Caco-2 (cell line): Measurements from ENCODE around the gene TAF5L. TPM values are rescaled to one million over a fixed set of nuclear protein-coding genes. Genes with fewer than 3 reads are reported as not detected.

Experiments
- BruUV-seq: library from RNA; stranded (reverse); fragments of 400-500 nt; replicated peaks from 2 replicates; lab custom pipeline; 2021; lab: Mats Ljungman, UMichigan
- CTCF ChIA-PET: fragments of 300-600 bp; sonication (Branson Sonifier 250); formaldehyde crosslinking; loops from one replicate; lab custom pipeline; 2022; ENCODE audit warnings: antibody characterized with exemption; lab: Charles Lee
- POLR2A ChIA-PET: fragments of 300-600 bp; sonication (Branson Sonifier 250); formaldehyde crosslinking; loops from one replicate; lab custom pipeline; 2022; ENCODE audit warnings: antibody characterized with exemption; lab: Charles Lee
- DNase-seq, 2 experiments: peaks; one replicate each; pipeline versions ENCODE4 v3.0.0 to v3.0.0-alpha.2; 2020 to 2022
- H3K27me3 ChIP-seq: replicated peaks from 2 replicates; pipeline ENCODE4 v1.6.0; 2011; ENCODE audit warnings: low read length; ENCODE audit not compliant: control insufficient read depth, insufficient read depth
- H3K36me3 ChIP-seq: 2 replicates; pipeline ENCODE4 v1.5.1; 2011; ENCODE audit warnings: low read length; ENCODE audit not compliant: control insufficient read depth, insufficient read depth
- H3K4me1 ChIP-seq: fragments of 250-450 bp; sonication (Bioruptor Pico); 2 replicates; pipeline ENCODE4 v1.5.1; 2020; ENCODE audit warnings: mild to moderate bottlenecking
- H3K4me3 ChIP-seq: 2 replicates; pipeline ENCODE4 v1.5.1; 2011; ENCODE audit warnings: low read depth, mild to moderate bottlenecking, control low read depth, low read length
- H3K9me3 ChIP-seq: fragments of 250-450 bp; sonication (Bioruptor Pico); 2 replicates; pipeline ENCODE4 v1.5.1; 2020; ENCODE audit warnings: mild to moderate bottlenecking, moderate library complexity
- H3K27ac Mint-ChIP-seq: one replicate; pipeline ENCODE4 v1.8.0; 2022; ENCODE audit warnings: mixed read lengths; ENCODE audit not compliant: unreplicated experiment
- H3K27me3 Mint-ChIP-seq: one replicate; pipeline ENCODE4 v1.8.0; 2022; ENCODE audit warnings: mixed read lengths; ENCODE audit not compliant: insufficient read depth, unreplicated experiment
- H3K36me3 Mint-ChIP-seq: one replicate; pipeline ENCODE4 v1.8.0; 2022; ENCODE audit warnings: mild to moderate bottlenecking, mixed read lengths; ENCODE audit not compliant: insufficient read depth, unreplicated experiment
- H3K4me1 Mint-ChIP-seq: one replicate; pipeline ENCODE4 v1.8.0; 2022; ENCODE audit warnings: low read depth, mixed read lengths; ENCODE audit not compliant: unreplicated experiment
- H3K4me3 Mint-ChIP-seq: one replicate; pipeline ENCODE4 v1.8.0; 2022; ENCODE audit warnings: mild to moderate bottlenecking, moderate library complexity, mixed read lengths; ENCODE audit not compliant: unreplicated experiment
- H3K9me3 Mint-ChIP-seq: one replicate; pipeline ENCODE4 v1.8.0; 2022; ENCODE audit warnings: mixed read lengths; ENCODE audit not compliant: unreplicated experiment
- intact Hi-C: fragments of 100-400 bp; cut with micrococcal nuclease; formaldehyde crosslinking; loops from one replicate; pipeline ENCODE4 v1.10.0; 2022; ENCODE audit not compliant: unreplicated experiment
- total RNA-seq: library from RNA; stranded (reverse); gene quantifications from 2 replicates; pipeline ENCODE4 v1.2.3, GENCODE V29; 2022
- TF ChIP-seq, protein P1 (sequence below), 2 experiments: fragments of 200-600 bp in 1 of 2; IDR thresholded peaks; 1 replicate in 1 of 2; 2 replicates in 1 of 2; pipeline versions ENCODE4 v1.5.1 to v1.8.0; 2011 to 2022; ENCODE audit warnings: antibody characterized with exemption in 1 of 2, control low read depth in 1 of 2, inconsistent platforms in 1 of 2, low read depth in 1 of 2, low read length in 1 of 2, mild to moderate bottlenecking in 1 of 2, moderate library complexity in 1 of 2; ENCODE audit not compliant: insufficient read depth in 1 of 2, severe bottlenecking in 1 of 2, unreplicated experiment in 1 of 2

Gene TAF5L
- total RNA-seq, 1 experiment from 2014 or later: 23.8 TPM

DNA sequence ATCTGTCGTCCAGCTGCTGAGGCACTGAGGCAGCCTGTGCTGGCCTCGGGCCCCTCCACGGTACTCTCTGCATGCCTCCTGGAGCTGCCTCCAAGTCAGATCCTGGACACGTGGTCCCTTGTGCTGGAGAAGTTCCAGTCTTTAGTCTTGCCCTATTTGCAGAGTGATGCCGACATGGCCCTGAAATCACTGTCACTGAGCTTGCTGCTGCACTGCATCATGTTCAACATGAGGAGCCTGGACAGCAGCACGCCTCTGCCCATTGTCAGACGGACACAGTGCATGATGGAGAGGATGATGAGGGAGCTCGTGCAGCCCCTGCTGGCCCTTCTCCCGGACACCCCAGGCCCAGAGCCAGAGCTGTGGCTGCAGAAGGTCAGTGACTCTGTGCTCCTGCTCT, 10.1 kb upstream of the TAF5L start:
- Histone ChIP-seq H3K36me3 (no peaks in the 10 kb centered on the region; the same call in 1 of the 2 replicates), H3K4me3 (no peak overlapping the region), H3K4me1 (no peaks in the 10 kb centered on the region), H3K9me3 (no peaks in the 10 kb centered on the region), H3K27me3 (no peaks in the 10 kb centered on the region)
- Mint-ChIP-seq H3K36me3 (peaks cover 70% of the 10 kb centered on the region), H3K4me3 (no peak overlapping the region), H3K4me1 (no peaks in the 10 kb centered on the region), H3K27ac (no peak overlapping the region), H3K27me3 (no peaks in the 10 kb centered on the region), H3K9me3 (no peaks in the 10 kb centered on the region)
- no TSS peak for BruUV-seq
- TF ChIP-seq, protein P1, sequence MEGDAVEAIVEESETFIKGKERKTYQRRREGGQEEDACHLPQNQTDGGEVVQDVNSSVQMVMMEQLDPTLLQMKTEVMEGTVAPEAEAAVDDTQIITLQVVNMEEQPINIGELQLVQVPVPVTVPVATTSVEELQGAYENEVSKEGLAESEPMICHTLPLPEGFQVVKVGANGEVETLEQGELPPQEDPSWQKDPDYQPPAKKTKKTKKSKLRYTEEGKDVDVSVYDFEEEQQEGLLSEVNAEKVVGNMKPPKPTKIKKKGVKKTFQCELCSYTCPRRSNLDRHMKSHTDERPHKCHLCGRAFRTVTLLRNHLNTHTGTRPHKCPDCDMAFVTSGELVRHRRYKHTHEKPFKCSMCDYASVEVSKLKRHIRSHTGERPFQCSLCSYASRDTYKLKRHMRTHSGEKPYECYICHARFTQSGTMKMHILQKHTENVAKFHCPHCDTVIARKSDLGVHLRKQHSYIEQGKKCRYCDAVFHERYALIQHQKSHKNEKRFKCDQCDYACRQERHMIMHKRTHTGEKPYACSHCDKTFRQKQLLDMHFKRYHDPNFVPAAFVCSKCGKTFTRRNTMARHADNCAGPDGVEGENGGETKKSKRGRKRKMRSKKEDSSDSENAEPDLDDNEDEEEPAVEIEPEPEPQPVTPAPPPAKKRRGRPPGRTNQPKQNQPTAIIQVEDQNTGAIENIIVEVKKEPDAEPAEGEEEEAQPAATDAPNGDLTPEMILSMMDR (IDR thresholded peaks at IDR 0.05; ENCODE audit: insufficient read depth in 1 of 2, low read depth in 1 of 2, low read length in 1 of 2, severe bottlenecking in 1 of 2, unreplicated experiment in 1 of 2): no peak
- POLR2A ChIA-PET: no interaction called here
- intact Hi-C loops: no loop called here
- no peak for DNase-seq
- CTCF ChIA-PET: no interaction called here

- CTCF ChIA-PET: no interaction called here
- no peaks in the 10 kb centered on the region for H3K9me3 Mint-ChIP-seq
- TF ChIP-seq, protein P1 (IDR thresholded peaks at IDR 0.05; ENCODE audit: insufficient read depth in 1 of 2, low read depth in 1 of 2, low read length in 1 of 2, severe bottlenecking in 1 of 2, unreplicated experiment in 1 of 2): no peak
- no peak overlapping the region for H3K4me3 Mint-ChIP-seq
- H3K4me3 ChIP-seq: no peak overlapping the region
- no peaks in the 10 kb centered on the region; the same call in 1 of the 2 replicates for H3K36me3 ChIP-seq
- H3K4me1 Mint-ChIP-seq: no peaks in the 10 kb centered on the region
- H3K36me3 Mint-ChIP-seq: peaks cover 47% of the 10 kb centered on the region
- no peaks in the 10 kb centered on the region for H3K27me3 Mint-ChIP-seq
- no peaks in the 10 kb centered on the region for H3K4me1 ChIP-seq
- DNase-seq: no peak
- no TSS peak for BruUV-seq
- H3K27ac Mint-ChIP-seq: no peak overlapping the region
- POLR2A ChIA-PET: no interaction called here
- H3K9me3 ChIP-seq: no peaks in the 10 kb centered on the region
- intact Hi-C loops: no loop called here
- H3K27me3 ChIP-seq: no peaks in the 10 kb centered on the region
These were observed 6.0 kb upstream of the TAF5L start for GRCh38 chr1:229631966-229632365.

DNA sequence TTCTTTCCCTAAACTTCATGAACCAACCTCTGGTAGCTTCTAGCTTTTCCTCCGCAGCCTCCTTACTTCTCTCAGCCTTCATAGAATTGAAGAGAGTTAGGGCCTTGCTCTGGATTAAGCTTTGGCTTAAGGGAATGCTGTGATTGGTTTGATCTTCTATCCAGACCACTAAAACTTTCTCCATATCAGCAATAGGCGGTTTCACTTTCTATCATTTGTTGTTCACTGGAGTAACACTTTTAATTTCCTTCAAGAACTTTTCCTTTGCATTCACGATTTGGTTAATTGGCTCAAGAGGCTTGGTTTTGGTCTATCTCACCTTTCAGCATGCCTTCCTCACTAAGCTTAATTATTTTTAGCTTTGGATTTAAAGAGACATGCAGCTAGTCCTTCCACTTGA, 5.2 kb upstream of the TAF5L start:
- Mint-ChIP-seq H3K36me3 (peaks cover 45% of the 10 kb centered on the region), H3K9me3 (no peaks in the 10 kb centered on the region), H3K27ac (no peak overlapping the region), H3K4me3 (no peak overlapping the region), H3K27me3 (no peaks in the 10 kb centered on the region), H3K4me1 (no peaks in the 10 kb centered on the region)
- intact Hi-C loops: no loop called here
- CTCF ChIA-PET: no interaction called here
- DNase-seq: no peak
- TF ChIP-seq, protein P1 (IDR thresholded peaks at IDR 0.05; ENCODE audit: insufficient read depth in 1 of 2, low read depth in 1 of 2, low read length in 1 of 2, severe bottlenecking in 1 of 2, unreplicated experiment in 1 of 2): no peak
- H3K27me3 ChIP-seq: no peaks in the 10 kb centered on the region
- H3K36me3 ChIP-seq: no peaks in the 10 kb centered on the region; the same call in 1 of the 2 replicates
- POLR2A ChIA-PET: no interaction called here
- H3K4me1 ChIP-seq: no peaks in the 10 kb centered on the region
- no TSS peak for BruUV-seq
- no peak overlapping the region for H3K4me3 ChIP-seq
- H3K9me3 ChIP-seq: no peaks in the 10 kb centered on the region
